Loucy (cell line): ENCODE measurements around the gene HSD3B7.
"Not testable (repeated sequence)": the region's sequence is repeated elsewhere in the genome, so short reads cannot be mapped to it uniquely, and the experiment has no call there.

Experiments
- H2AFZ ChIP-seq: fragments of 200-600 bp; sonication (generic); 2 replicates; pipeline ENCODE4 v1.6.0; 2016; ENCODE audit warnings: antibody characterized with exemption, mild to moderate bottlenecking, low read length, moderate library complexity
- H3F3A ChIP-seq: fragments of 200-600 bp; 2 replicates; pipeline ENCODE4 v1.6.0; 2016; ENCODE audit warnings: antibody characterized with exemption, low read depth, mild to moderate bottlenecking
- H3K27me3 ChIP-seq: fragments of 200-600 bp; sonication (generic); 2 replicates; pipeline ENCODE4 v1.6.1; 2014; ENCODE audit warnings: low read length, mild to moderate bottlenecking; ENCODE audit not compliant: insufficient read depth, poor library complexity, severe bottlenecking
- H3K36me3 ChIP-seq: fragments of 200-600 bp; sonication (generic); 2 replicates; pipeline ENCODE4 v1.6.1; 2016; ENCODE audit warnings: low read length; ENCODE audit not compliant: insufficient read depth
- H3K4me1 ChIP-seq: fragments of 200-600 bp; sonication (generic); 2 replicates; pipeline ENCODE4 v1.5.1; 2014; ENCODE audit warnings: low read length, mild to moderate bottlenecking; ENCODE audit not compliant: insufficient read depth, poor library complexity, severe bottlenecking
- H3K4me2 ChIP-seq: fragments of 200-600 bp; sonication (generic); 2 replicates; pipeline ENCODE4 v1.6.0; 2014; ENCODE audit warnings: antibody characterized with exemption, low read length, low read depth, mild to moderate bottlenecking; ENCODE audit not compliant: poor library complexity, severe bottlenecking
- H3K4me3 ChIP-seq: fragments of 200-600 bp; sonication (generic); 2 replicates; pipeline ENCODE4 v1.5.1; 2014; ENCODE audit warnings: low read length, mild to moderate bottlenecking, mixed read lengths; ENCODE audit not compliant: poor library complexity, severe bottlenecking
- H3K79me2 ChIP-seq: fragments of 200-600 bp; sonication (generic); 2 replicates; pipeline ENCODE4 v1.6.1; 2014; ENCODE audit warnings: low read length; ENCODE audit not compliant: insufficient read depth
- H3K9ac ChIP-seq: fragments of 200-600 bp; sonication (generic); 2 replicates; pipeline ENCODE4 v1.6.0; 2014; ENCODE audit warnings: mild to moderate bottlenecking, low read depth, low read length, moderate library complexity; ENCODE audit not compliant: poor library complexity, severe bottlenecking
- H3K9me2 ChIP-seq: fragments of 200-600 bp; sonication (generic); replicated peaks from 2 replicates; pipeline ENCODE4 v1.6.1; 2016; ENCODE audit warnings: low read depth, low read length, mixed read lengths
- H3K9me3 ChIP-seq: fragments of 200-600 bp; sonication (generic); 2 replicates; pipeline ENCODE4 v1.6.1; 2014; ENCODE audit warnings: mild to moderate bottlenecking, antibody characterized with exemption, low read length, low read depth; ENCODE audit not compliant: insufficient read depth
- H4K20me1 ChIP-seq: fragments of 200-600 bp; sonication (generic); 2 replicates; pipeline ENCODE4 v1.6.0; 2014; ENCODE audit warnings: antibody characterized with exemption, low read length, mild to moderate bottlenecking; ENCODE audit not compliant: insufficient read depth, poor library complexity, severe bottlenecking
- CTCF ChIP-seq: fragments of 200-600 bp; sonication (generic); conservative IDR thresholded peaks from 2 replicates; pipeline ENCODE4 v1.5.1; 2014; ENCODE audit warnings: mild to moderate bottlenecking, antibody characterized with exemption, low read length
- EZH2phosphoT487 ChIP-seq: fragments of 200-600 bp; IDR thresholded peaks from 2 replicates; pipeline ENCODE4 v1.6.1; 2018; ENCODE audit warnings: antibody characterized with exemption, mild to moderate bottlenecking, moderate library complexity, borderline replicate concordance

Gene HSD3B7

GRCh38 chr16:31010585-31011325 is 25.7 kb downstream of the HSD3B7 start, which contains the start of gene STX1B:
Gene STX1B, minus strand, starts transcription at chr16:31010638. Its CDS starts 242 bp downstream, at chr16:31010396.
- Histone ChIP-seq H3K9me2 (no peaks in the 10 kb centered on the region), H2AFZ (peak within 1 kb of the TSS; percentile 95), H3K79me2 (no peaks in the 10 kb centered on the region), H3K4me1 (peaks cover 5% of the 10 kb centered on the region), H3K9me3 (no peaks in the 10 kb centered on the region), H3K4me3 (peak within 1 kb of the TSS; percentile 70), H3K9ac (peak within 1 kb of the TSS; percentile 47), H3K36me3 (no peaks in the 10 kb centered on the region), H4K20me1 (no peaks in the 10 kb centered on the region), H3K27me3 (no peaks in the 10 kb centered on the region), H3K4me2 (peak within 1 kb of the TSS; percentile 71), H3F3A (no peaks in the 10 kb centered on the region)
- TF ChIP-seq EZH2phosphoT487 (no peak), CTCF (no peak)

GRCh38 chr16:31011815-31012214 is 26.8 kb downstream of the HSD3B7 start:
- H3F3A ChIP-seq, H3K9me3 ChIP-seq, H3K4me3 ChIP-seq, H3K27me3 ChIP-seq, H3K9me2 ChIP-seq, H3K4me1 ChIP-seq, H3K36me3 ChIP-seq, H3K79me2 ChIP-seq, H2AFZ ChIP-seq, H3K4me2 ChIP-seq, H3K9ac ChIP-seq, H4K20me1 ChIP-seq: not testable (repeated sequence)

GRCh38 chr16:31013292-31013691 is 28.3 kb downstream of the HSD3B7 start:
- not testable (repeated sequence) for H3K9ac ChIP-seq, H3F3A ChIP-seq, H3K79me2 ChIP-seq, H3K4me1 ChIP-seq, H2AFZ ChIP-seq, H3K9me3 ChIP-seq, H3K27me3 ChIP-seq, H3K4me2 ChIP-seq, H3K36me3 ChIP-seq, H3K9me2 ChIP-seq, H4K20me1 ChIP-seq, H3K4me3 ChIP-seq

- peak; percentile 34 for TF ChIP-seq CTCF
- TF ChIP-seq EZH2phosphoT487: no peak
- no peak overlapping the region for H2AFZ ChIP-seq
- no peaks in the 10 kb centered on the region for H3K36me3 ChIP-seq
- no peak overlapping the region for H3K4me2 ChIP-seq
- H3K9me2 ChIP-seq: no peaks in the 10 kb centered on the region
- no peaks in the 10 kb centered on the region for H3F3A ChIP-seq
- H3K4me1 ChIP-seq: peaks cover 2% of the 10 kb centered on the region
- no peaks in the 10 kb centered on the region for H4K20me1 ChIP-seq
- H3K9ac ChIP-seq: no peak overlapping the region
- no peak overlapping the region for H3K4me3 ChIP-seq
- H3K9me3 ChIP-seq: no peaks in the 10 kb centered on the region
- H3K79me2 ChIP-seq: no peaks in the 10 kb centered on the region
- no peaks in the 10 kb centered on the region for H3K27me3 ChIP-seq
These were observed 31.0 kb downstream of the HSD3B7 start for GRCh38 chr16:31016018-31016417.

- not testable (repeated sequence) for H3K9ac ChIP-seq, H2AFZ ChIP-seq, H4K20me1 ChIP-seq, H3K4me1 ChIP-seq, H3K79me2 ChIP-seq, H3K4me3 ChIP-seq, H3K9me3 ChIP-seq, H3K27me3 ChIP-seq, H3F3A ChIP-seq, H3K9me2 ChIP-seq, H3K4me2 ChIP-seq, H3K36me3 ChIP-seq
These were observed 32.7 kb downstream of the HSD3B7 start for GRCh38 chr16:31017756-31018155.
